Activated CD4-positive, alpha-beta T cell treated with anti-CD3 and anti-CD28 coated beads, Interleukin-2, amount 50 U/mL, for 4 hours (primary cell): ENCODE measurements around the gene TLK2.
"Not testable (repeated sequence)": the region's sequence is repeated elsewhere in the genome, so short reads cannot be mapped to it uniquely, and the experiment has no call there.

Experiments used
- DNase-seq, 2 experiments: peaks; one replicate each; pipeline ENCODE4 v3.0.0-alpha.2; 2020

TLK2 gene

GRCh38 chr17:62478424-62478879 lies at the start of gene TLK2:
Gene TLK2, plus strand, starts transcription at chr17:62478825. Its CDS starts 2,301 bp downstream, at chr17:62481126.
- DNase-seq, result peak; percentile 61 to 69

- DNase-seq, result not testable (repeated sequence)
These were observed 43.4 kb upstream of the TLK2 start for GRCh38 chr17:62435251-62435650.

DNA sequence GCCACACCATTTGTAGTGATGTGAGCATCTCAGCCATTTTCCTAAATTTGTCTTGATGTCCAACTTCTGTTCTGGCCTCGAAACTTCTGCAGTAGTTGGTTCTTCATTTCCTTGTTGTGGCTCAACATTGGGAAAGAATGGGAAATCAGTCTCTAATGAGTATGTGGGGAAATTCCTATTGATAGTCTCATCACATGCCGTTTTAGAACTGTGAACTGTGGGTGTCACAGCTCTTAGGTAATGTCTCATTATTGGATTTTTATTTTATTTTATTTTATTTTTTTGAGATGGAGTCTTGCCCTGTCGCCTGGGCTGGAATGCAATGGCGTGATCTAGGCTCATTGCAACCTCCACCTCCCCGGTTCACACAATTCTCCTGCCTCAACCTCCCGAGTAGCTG lies 37.4 kb upstream of the TLK2 start:
- not testable (repeated sequence) for DNase-seq

DNA sequence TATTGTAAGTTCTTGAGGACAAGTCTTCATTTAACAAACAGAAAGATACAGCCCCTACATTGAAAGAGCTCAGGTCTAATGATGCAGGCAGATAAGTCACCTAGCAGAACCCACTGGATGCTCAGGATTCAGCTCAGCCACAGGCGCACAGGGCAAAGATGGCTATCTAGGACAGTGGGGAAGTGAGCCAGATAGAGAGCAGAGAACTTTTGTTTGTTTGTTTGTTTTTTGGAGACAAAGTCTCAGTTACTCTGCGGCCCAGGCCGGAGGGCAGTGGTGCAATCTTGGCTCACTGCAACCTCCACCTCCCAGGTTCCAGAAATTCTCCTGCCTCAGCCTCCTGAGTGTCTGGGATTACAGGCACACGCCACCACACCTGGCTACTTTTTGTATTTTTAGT lies 34.6 kb upstream of the TLK2 start:
- DNase-seq, result no peak

DNA sequence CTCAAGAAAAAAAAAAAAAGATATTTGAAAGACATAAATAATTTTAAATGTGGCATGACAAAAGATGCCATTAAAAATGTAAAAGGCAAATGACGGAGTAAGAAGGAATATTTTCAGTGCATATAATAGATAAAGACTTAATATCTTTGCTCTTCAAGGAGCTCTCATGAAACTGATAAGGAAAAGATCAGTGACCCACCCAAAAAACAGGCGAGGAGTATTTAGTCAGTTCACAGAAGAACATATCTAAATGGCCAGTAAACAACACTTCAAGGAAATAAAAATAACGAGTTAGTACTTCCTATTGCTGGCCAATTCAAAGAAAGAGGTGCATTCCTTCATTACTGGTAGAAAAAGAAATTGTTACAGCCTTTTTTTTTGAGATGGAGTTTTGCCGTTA lies 32.8 kb upstream of the TLK2 start:
- DNase-seq, result not testable (repeated sequence)

- not testable (repeated sequence) for DNase-seq
These were observed 26.4 kb upstream of the TLK2 start for GRCh38 chr17:62452195-62452594.

DNA sequence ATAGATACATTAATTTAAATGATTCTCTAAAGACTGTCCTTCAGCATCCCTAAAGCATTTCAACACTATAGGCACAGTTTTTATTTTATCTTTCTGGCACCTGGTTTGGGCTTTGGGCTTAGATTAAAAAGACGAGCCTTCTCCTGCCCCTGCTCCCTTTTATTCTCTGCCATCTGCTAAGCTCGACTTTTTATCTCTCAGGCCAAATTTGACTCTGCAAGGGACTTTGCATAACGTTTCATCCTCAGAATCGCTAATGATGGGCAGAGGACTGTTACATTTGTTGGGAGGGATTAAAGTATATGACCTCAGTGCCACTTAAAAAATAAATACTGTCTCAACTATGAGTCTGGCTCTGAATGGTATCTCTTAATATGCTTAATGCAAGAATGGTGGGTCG lies 25.6 kb upstream of the TLK2 start:
- not testable (repeated sequence) for DNase-seq

- not testable (repeated sequence) for DNase-seq
These were observed 25.0 kb upstream of the TLK2 start for GRCh38 chr17:62453656-62454055.

DNA sequence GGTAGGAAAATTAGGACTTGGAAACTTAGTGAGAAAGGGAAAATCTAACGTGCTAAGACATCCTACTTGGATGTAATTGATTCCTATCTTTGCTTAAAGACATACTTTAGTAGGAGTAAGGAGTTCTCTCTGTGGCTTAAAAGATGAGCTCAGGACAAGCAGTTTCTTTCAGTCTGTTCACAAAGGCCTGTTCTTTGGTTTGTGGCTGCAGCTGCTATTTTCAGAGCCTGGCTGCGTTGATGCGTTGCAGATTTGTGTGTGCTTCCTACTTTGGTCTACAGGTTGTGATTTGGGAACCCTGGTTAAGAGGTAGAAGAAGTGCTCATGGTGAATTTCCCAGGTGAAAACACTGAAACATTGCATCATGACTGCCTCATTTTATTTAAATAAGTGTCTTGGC lies 24.5 kb upstream of the TLK2 start:
- DNase-seq, result not testable (repeated sequence)

GRCh38 chr17:62456016-62456415 lies 22.6 kb upstream of the TLK2 start:
- no peak for DNase-seq

GRCh38 chr17:62458483-62458882 lies 20.1 kb upstream of the TLK2 start:
- DNase-seq, result not testable (repeated sequence)

DNA sequence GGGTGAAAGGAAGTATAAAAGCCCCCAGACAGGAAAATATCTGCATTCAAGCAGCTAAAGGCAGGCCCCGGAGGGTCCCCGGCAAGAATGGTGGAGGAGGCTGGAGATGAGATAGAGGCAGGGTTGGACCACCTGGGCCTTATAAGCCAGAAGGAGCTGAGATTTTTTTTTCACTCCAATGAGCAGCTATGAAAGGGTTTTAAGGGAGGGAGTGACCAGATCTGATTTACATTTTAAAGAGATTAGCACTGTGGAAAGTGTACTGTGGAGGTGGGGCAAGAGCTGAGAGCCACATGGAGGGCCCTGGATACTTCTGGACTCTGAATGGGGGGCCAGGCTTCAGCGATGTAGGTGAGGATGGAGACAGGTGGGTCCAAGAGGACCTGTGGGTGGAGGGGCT lies 14.2 kb upstream of the TLK2 start:
- not testable (repeated sequence) for DNase-seq

- DNase-seq, result not testable (repeated sequence)
These were observed 13.4 kb upstream of the TLK2 start for GRCh38 chr17:62465271-62465670.

GRCh38 chr17:62470666-62471379 lies 7.8 kb upstream of the TLK2 start:
- DNase-seq, result peak; percentile 57 to 62

DNA sequence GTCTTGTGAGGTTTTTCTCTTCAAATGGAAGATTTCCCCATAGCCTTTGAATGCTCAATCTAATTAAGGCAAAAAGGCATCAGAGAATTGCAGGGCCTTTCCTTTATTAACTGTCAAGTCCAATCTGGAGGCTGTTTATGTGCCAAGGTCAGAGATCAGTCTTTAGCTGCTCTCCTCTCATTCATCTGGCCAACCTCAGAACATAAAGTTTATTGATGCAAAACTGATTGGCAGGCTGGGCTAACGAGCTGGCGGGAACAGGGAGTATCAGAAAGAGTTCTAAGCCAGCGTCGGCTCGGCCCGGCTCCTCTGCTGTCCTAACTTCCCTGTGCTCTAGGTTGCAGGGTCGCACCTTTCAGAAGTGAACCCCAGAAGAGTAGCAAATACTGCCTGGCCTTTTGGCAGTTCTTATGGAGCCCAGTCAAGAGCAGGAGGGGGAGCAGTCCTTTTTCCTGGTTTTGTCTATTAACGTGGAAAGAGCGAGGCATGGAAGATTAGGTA lies 7.2 kb upstream of the TLK2 start:
- DNase-seq, result not testable (repeated sequence)

GRCh38 chr17:62473030-62473982 lies 5.3 kb upstream of the TLK2 start:
- not testable (repeated sequence) for DNase-seq

- not testable (repeated sequence) for DNase-seq
These were observed 1.5 kb upstream of the TLK2 start for GRCh38 chr17:62477111-62477510.

DNA sequence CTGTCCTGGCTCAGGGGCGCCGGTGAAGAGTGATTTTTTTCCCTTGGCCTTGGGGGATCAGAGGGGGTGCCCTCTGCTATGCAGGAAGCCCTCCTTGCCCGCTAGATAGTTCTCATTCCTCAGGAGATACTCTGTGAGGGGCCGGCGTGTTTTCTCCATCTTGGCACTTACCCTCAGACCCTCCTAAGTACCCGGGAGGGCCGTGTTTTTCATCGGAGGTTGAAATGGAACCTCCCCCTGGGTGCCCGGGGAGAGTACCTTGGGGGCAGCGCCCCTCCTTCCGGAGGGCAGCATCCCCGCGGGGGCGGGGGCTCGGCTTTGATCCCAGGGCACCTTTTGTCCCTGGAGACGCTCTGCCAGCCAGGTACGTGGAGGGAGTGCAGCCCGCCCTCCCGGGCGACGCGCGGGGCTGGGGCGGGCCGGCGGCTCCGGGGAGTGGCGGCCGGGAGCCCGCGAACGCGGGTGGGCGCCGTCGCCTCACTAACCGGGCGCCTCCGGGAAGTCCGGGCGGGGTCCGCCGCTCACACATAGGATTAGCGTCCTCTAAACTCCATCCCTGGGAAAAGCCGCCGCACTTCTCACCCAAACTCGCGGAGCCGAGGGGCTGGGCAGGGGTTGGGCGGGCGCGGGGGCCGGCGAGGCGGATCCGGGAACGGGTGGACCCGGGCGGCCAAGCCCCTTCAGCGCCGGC lies 762 bp upstream of the TLK2 start:
- peak; percentile 6 to 10 for DNase-seq

DNA sequence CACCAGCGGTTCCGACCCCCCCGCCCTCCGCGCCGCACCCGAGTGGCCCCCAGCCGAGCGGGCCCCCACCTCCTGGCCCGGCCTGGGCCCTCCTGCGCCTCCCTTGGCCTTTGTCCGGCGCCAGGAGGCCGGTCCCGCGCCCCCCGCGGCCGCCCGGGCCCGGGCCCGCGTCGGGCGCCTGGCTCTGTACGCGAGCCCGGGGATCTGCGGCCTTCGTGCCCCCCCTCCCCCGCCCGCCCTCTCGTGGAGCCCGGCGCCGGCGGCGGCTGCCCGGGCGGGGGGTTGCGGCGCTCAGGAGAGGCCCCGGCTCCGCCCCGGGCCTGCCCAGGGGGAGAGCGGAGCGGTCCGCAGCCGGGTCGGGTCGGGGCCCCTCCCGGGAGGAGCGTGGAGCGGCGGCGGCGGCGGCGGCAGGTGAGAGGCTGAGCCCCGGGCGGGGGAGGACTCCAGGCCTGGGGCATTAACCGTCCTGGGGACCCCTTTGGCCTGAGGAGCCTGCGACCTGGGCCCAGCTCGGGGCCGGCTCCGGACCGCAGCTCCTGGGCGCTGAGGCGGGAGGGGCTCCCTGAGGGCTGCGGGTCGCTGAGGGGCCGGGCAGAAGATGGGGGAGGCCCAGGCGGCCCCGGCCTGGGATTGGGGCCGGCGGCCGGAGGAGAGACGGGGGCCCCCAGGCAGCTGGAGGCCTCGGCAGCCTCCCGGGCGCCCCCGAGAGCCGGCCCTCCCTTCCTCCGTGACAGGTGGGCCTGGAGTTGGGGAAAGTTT lies 434 bp downstream of the TLK2 start:
- peak; percentile 29 to 37 for DNase-seq

DNA sequence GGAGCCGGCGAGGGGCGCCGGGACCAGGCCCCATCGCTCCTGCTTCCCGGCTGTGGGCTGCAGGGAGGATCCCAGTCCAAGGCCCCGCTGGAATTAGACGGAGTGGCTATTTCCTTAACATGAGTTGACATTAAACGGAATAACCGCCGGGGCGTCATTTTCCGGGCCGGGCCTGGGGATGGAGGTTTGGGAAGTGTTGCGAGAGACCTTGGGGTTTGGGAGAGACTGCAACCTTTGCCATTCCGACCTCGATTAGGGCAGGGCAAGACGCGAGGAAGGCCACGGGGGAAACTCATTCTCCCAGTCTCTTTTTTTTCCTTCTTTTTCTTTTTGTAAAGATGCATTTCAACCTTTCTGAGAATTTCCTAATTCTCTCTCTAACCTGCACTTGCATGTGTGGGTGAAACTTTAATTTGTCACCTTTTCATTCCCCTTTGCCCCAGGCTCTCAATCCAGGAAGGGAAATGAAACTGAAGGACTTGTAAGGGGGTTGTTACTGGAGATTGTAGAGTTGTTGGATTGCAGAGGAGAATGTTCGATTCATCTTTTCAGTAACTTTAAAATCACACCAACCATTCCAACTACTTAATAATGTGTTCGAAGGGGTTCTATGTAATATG lies 1.1 kb downstream of the TLK2 start:
- not testable (repeated sequence) for DNase-seq

GRCh38 chr17:62482553-62482952 lies 3.9 kb downstream of the TLK2 start:
- DNase-seq, result not testable (repeated sequence)
